ENCODE results near the gene GMNN.

- TF ChIP-seq, protein P1, sequence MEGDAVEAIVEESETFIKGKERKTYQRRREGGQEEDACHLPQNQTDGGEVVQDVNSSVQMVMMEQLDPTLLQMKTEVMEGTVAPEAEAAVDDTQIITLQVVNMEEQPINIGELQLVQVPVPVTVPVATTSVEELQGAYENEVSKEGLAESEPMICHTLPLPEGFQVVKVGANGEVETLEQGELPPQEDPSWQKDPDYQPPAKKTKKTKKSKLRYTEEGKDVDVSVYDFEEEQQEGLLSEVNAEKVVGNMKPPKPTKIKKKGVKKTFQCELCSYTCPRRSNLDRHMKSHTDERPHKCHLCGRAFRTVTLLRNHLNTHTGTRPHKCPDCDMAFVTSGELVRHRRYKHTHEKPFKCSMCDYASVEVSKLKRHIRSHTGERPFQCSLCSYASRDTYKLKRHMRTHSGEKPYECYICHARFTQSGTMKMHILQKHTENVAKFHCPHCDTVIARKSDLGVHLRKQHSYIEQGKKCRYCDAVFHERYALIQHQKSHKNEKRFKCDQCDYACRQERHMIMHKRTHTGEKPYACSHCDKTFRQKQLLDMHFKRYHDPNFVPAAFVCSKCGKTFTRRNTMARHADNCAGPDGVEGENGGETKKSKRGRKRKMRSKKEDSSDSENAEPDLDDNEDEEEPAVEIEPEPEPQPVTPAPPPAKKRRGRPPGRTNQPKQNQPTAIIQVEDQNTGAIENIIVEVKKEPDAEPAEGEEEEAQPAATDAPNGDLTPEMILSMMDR (IDR thresholded peaks at IDR 0.05): no peak
- TF ChIP-seq TP53 (CRISPR knock-in tag; IDR thresholded peaks at IDR 0.05) (no peak), NR2C2 (CRISPR knock-in tag; IDR thresholded peaks at IDR 0.05) (no peak), SMAD4 (CRISPR knock-in tag; IDR thresholded peaks at IDR 0.05) (no peak), SP1 (CRISPR knock-in tag; conservative IDR thresholded peaks at IDR 0.05) (no peak), ESRRA (CRISPR knock-in tag; IDR thresholded peaks at IDR 0.05; ENCODE audit: borderline replicate concordance) (no peak), ZNF121 (CRISPR knock-in tag; IDR thresholded peaks at IDR 0.05) (no peak), JUN (CRISPR knock-in tag; IDR thresholded peaks at IDR 0.05) (no peak)
- TF ChIP-seq, protein P2, sequence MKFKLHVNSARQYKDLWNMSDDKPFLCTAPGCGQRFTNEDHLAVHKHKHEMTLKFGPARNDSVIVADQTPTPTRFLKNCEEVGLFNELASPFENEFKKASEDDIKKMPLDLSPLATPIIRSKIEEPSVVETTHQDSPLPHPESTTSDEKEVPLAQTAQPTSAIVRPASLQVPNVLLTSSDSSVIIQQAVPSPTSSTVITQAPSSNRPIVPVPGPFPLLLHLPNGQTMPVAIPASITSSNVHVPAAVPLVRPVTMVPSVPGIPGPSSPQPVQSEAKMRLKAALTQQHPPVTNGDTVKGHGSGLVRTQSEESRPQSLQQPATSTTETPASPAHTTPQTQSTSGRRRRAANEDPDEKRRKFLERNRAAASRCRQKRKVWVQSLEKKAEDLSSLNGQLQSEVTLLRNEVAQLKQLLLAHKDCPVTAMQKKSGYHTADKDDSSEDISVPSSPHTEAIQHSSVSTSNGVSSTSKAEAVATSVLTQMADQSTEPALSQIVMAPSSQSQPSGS (CRISPR knock-in tag; IDR thresholded peaks at IDR 0.05; ENCODE audit: borderline replicate concordance, low read depth): no peak
Measured at GRCh38 chr6:24763578-24763977, 11.2 kb upstream of the GMNN start.
